ENCODE measurements around the gene GUCD1. TPM values are rescaled to one million over a fixed set of nuclear protein-coding genes. Genes with fewer than 3 reads are reported as not detected.

The GUCD1 gene
- total and polyA plus RNA-seq, 2 of the 13 experiments (the other 11 are each of a cell fraction or from before 2014, with no cell fraction given): 128 to 245 TPM

DNA sequence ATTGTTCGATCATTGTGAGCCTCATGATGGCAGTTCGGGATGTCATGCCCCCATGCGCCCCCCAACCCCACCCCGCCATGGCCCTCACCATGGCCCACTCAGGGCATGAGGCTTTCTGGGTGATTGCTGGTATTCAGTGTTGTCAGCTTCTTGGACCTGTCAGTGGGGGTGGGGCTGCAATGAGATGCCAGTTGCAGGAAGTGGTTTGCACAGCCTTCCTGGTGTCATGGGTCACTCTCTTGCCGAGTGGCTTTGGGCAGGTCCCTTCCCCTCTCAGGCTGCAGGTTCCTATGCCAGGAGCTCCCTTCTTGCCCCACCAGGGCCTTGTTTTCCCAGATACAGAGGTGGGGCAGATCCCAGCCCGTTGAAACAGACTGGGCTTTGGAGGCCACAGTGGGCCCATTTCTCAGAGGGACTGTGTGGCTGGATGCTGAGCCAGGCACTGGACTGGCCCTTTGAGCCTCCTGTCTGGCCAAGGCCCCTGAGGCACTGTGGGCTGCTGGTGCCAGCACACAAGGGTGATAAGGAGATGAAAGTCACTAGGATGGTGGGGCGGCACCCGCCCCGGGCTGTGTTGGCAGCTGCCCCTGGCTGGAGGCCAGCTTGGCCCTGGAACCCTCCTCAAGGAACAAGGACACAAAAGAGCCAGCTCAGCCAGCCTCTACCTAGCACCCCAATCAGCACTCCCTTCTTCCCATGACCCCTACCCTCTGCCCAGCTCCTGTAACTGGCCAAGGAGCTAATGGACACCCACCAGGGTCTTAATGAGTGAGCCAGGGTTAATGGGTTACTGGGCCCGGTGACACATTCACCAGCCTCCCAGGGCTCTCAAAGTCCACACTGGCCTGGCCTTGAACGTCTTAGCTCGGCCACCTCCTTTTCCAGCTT is 46.5 kb upstream of the GUCD1 start (continued):
- TF ChIP-seq, protein P1, sequence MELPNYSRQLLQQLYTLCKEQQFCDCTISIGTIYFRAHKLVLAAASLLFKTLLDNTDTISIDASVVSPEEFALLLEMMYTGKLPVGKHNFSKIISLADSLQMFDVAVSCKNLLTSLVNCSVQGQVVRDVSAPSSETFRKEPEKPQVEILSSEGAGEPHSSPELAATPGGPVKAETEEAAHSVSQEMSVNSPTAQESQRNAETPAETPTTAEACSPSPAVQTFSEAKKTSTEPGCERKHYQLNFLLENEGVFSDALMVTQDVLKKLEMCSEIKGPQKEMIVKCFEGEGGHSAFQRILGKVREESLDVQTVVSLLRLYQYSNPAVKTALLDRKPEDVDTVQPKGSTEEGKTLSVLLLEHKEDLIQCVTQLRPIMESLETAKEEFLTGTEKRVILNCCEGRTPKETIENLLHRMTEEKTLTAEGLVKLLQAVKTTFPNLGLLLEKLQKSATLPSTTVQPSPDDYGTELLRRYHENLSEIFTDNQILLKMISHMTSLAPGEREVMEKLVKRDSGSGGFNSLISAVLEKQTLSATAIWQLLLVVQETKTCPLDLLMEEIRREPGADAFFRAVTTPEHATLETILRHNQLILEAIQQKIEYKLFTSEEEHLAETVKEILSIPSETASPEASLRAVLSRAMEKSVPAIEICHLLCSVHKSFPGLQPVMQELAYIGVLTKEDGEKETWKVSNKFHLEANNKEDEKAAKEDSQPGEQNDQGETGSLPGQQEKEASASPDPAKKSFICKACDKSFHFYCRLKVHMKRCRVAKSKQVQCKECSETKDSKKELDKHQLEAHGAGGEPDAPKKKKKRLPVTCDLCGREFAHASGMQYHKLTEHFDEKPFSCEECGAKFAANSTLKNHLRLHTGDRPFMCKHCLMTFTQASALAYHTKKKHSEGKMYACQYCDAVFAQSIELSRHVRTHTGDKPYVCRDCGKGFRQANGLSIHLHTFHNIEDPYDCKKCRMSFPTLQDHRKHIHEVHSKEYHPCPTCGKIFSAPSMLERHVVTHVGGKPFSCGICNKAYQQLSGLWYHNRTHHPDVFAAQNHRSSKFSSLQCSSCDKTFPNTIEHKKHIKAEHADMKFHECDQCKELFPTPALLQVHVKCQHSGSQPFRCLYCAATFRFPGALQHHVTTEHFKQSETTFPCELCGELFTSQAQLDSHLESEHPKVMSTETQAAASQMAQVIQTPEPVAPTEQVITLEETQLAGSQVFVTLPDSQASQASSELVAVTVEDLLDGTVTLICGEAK (IDR thresholded peaks at IDR 0.05): no peak
- TF ChIP-seq, protein P1 (CRISPR knock-in tag; IDR thresholded peaks at IDR 0.05): no peak; the same call in 1 of the 2 replicates
- TF ChIP-seq SCMH1 (CRISPR knock-in tag; IDR thresholded peaks at IDR 0.05; ENCODE audit: borderline replicate concordance) (no peak), HIVEP1 (CRISPR knock-in tag; IDR thresholded peaks at IDR 0.05) (no peak), PLRG1 (conservative IDR thresholded peaks at IDR 0.05) (no peak), PRMT3 (CRISPR knock-in tag; IDR thresholded peaks at IDR 0.05; ENCODE audit: borderline replicate concordance, low read depth) (no peak), ARID2 (CRISPR knock-in tag; IDR thresholded peaks at IDR 0.05; ENCODE audit: borderline replicate concordance) (no peak), SAP130 (CRISPR knock-in tag; IDR thresholded peaks at IDR 0.05; ENCODE audit: low read depth) (peak; percentile 70), POLR2AphosphoS5 (IDR thresholded peaks at IDR 0.05; ENCODE audit: low read depth, low read length) (peak; percentile 62), ZNF768 (CRISPR knock-in tag; IDR thresholded peaks at IDR 0.05) (peak; percentile 73), ZNF235 (CRISPR knock-in tag; IDR thresholded peaks at IDR 0.05; ENCODE audit: borderline replicate concordance) (no peak), ZNF678 (CRISPR knock-in tag; IDR thresholded peaks at IDR 0.05) (no peak), TCF12 (IDR thresholded peaks at IDR 0.05) (no peak), TCF12 (CRISPR knock-in tag; IDR thresholded peaks at IDR 0.05) (no peak), STAG1 (CRISPR knock-in tag; IDR thresholded peaks at IDR 0.05) (no peak), PTBP1 (IDR thresholded peaks at IDR 0.05; ENCODE audit: low read depth, low read length, poor library complexity, severe bottlenecking) (no peak), ZNF598 (CRISPR knock-in tag; IDR thresholded peaks at IDR 0.05; ENCODE audit: borderline replicate concordance) (0 out of 2 replicates have a peak, but pooled peaks have one; percentile 51), SALL2 (CRISPR knock-in tag; IDR thresholded peaks at IDR 0.05) (no peak; the same call in 1 of the 2 replicates)
- TF ChIP-seq, protein P2, sequence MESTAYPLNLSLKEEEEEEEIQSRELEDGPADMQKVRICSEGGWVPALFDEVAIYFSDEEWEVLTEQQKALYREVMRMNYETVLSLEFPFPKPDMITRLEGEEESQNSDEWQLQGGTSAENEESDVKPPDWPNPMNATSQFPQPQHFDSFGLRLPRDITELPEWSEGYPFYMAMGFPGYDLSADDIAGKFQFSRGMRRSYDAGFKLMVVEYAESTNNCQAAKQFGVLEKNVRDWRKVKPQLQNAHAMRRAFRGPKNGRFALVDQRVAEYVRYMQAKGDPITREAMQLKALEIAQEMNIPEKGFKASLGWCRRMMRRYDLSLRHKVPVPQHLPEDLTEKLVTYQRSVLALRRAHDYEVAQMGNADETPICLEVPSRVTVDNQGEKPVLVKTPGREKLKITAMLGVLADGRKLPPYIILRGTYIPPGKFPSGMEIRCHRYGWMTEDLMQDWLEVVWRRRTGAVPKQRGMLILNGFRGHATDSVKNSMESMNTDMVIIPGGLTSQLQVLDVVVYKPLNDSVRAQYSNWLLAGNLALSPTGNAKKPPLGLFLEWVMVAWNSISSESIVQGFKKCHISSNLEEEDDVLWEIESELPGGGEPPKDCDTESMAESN (CRISPR knock-in tag; conservative IDR thresholded peaks at IDR 0.05): no peak
